Measurements from ENCODE around the gene WWOX.

Gene WWOX

DNA sequence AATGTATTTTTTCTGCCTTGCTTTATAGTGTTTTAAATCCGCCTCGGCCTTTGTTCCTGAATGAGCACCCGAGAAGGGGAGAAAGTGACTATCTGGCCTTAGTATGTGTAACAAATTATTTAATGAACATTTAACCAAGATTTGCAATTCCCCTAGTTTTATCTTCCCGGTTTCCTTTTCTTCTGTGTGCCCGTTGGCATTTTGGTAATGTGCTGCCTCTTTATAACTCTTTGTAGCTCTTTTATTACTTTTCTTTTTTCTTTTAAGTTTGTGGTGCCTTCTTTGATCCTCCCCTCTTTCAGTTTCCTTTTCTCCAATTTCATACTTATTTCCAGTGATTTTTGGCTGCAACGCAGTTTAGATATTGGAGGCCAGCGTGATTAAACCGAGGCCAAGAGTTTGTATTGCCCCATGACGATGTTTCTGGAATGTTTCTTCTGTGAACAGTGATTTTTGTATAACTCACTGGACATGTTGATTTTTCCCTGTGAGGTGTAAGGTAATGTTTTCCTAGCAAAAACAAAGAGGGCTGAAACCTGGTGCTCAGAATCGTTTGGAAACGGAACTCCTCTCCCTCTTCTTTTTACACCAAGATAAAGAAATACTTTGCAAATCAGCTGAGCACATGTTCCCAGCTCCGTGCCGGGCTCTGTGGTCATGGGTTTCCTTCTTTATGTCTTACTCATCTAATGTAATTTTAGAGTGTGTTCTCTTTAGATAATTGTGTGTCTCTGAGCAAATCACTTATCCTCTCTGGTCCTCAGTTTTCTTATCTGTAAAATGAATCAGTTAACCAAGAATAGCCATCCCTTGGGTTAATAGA is 344.3 kb downstream of the WWOX start:
- no peak for DNase-seq

DNA sequence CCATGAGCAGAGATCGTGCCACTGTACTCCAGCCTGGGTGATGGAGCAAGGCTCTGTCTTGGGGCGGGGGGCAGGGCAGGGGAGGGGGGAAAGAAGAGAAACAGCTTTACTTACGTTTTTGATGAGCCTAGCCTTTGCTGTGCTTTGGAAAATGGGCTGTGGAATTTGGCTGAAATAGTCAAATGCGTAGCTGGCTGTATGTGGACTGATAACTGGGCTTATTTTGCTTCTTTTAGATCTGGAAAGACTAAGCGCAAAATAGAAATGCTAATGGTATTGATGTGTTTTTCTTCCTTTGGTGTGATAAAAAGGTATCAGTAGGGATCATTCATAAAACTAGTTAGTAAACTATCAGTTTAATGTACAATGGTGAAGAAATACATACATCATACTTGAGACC is 346.4 kb downstream of the WWOX start:
- DNase-seq = no peak

DNA sequence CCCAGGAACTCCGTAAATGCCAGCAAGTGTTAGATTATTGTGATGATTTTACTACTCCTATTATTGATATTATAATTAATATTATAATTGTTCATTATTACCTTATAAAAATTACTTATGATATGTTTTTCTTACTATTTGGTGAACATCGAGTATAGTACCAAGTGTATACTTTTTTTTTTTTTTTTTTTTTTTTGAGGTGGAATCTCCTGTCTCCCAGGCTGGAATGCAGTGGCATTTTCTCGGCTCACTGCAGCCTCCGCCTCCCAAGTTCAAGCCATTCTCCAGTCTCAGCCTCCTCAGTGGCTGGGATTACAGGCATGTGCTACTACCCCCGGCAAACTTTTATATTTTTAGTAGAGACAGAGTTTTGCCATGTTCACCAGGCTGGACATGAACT is 347.0 kb downstream of the WWOX start:
- DNase-seq = no peak

GRCh38 chr16:78446992-78447563 is 347.6 kb downstream of the WWOX start:
- no peak for DNase-seq

DNA sequence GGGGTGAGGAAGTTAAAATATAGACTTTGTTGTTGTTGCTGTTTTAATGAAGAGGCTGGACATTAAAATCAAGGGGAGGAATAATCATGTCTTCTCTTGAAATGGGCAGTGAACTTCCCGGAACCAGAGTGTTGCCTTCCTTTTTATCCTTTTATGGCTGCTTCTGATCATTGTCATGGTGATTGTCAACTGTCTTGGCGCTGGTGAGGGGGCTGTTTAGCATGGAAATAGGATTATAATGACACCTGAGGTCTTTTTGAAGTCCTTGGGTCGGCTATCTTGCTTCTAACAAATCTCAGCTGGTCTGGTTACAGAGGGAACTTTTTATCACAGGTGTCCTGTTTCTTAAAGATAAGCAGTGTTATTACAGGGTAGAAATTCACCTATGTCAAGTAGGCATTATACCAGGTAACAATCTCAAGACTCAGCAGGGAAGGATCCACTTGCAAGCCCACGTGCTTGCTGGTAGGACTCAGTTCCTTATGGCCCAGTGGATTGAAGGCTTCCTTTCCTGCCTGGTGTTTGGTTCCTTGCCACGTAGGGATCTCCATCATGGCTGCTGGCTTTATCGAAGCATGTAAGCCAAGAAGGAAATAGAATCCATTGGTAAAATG is 349.3 kb downstream of the WWOX start:
- DNase-seq = no peak

- no peak for DNase-seq
Observed at GRCh38 chr16:78450255-78450654, 350.8 kb downstream of the WWOX start.

GRCh38 chr16:78452025-78452555 is 352.6 kb downstream of the WWOX start:
- no peak for DNase-seq

- DNase-seq = no peak
Observed at GRCh38 chr16:78455861-78456260, 356.4 kb downstream of the WWOX start.

GRCh38 chr16:78458588-78458987 is 359.1 kb downstream of the WWOX start:
- DNase-seq = peak in 1 of 2 experiments; percentile 25

DNA sequence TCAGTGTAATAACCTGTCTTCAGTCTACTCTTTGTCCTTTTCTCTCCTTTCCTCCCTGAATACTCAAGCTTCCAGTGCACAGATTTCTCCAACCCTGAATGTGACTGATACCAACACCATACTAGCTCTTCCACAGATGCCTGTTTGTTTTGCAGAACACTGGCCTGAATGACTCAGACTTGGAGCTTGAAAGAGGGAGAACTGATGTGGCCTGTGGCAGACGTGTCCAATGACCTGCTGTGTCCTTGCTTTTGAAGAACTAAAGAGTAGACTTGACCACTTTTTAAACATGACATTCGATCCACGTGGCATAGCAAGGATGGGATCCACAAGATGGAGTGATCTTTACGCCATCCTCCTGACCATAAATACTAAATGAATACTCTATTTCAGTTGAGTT is 361.0 kb downstream of the WWOX start:
- no peak for DNase-seq

DNA sequence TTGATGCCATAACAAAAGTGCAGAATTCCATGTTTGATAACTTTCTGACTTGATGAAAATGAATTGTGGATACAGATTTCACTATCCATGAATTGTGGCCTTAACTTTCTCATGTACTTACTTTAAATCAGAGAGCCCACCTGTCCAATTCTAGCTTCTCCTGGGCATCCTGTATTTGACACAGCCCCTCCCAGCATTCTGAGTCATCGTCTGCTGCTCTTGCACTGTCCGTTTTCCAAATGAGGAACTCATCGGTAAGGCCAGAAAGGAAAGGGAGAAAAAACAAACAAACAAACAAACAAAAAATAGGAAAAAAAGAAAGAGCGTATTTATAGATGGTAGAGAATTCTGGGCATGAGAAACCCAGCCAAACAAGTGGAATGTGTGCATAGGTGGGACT is 361.6 kb downstream of the WWOX start:
- DNase-seq = no peak

- DNase-seq = peak in 1 of 2 experiments; percentile 37
Observed at GRCh38 chr16:78461496-78462287, 362.2 kb downstream of the WWOX start.

DNA sequence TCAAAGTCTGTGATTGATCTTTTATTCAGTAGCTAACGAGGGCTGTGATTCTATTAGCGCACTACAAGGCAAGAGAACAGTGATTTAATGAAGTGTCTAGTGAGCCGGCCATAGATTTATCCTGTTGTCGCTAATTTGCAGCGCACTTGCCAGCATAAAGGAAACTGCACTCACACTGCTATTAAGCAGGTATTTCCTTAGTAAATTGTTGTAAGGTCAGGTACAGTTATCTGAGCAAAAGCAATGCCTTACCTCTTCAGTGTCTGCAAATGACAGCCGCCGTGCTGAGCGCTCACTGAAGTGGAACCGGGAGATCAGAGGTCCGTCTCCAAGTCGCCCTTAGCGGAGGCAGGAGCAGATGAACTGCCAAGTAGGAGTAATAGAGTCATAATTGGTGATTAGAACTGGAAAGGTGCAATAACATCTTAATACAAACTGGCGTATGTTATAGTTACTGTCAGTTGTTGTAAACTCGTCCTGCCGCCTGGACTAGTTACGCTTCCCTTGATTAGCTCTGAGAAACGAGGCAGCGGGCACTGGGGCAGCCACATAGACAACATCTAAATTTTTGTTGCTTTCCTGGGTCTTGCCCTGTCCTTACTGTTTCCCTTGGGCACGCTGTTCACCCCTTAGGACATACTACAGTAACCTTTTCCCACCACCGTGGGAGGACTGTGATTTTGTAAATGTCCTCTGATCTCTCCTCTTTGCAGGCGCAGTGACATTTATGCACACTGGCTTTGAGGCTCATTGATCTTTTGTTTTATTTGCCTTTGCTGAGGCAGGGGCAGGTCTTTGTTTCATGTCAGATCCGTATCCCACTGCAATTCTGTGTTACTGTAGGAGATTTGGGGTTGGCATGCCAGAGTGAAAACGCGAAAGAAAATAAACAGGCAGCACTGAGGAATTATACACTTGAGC is 363.1 kb downstream of the WWOX start:
- peak; percentile 29 to 66 for DNase-seq

- DNase-seq = no peak
Observed at GRCh38 chr16:78463591-78463990, 364.1 kb downstream of the WWOX start.

GRCh38 chr16:78464833-78465232 is 365.4 kb downstream of the WWOX start:
- no peak for DNase-seq

- DNase-seq = no peak
Observed at GRCh38 chr16:78465730-78466129, 366.3 kb downstream of the WWOX start.

DNA sequence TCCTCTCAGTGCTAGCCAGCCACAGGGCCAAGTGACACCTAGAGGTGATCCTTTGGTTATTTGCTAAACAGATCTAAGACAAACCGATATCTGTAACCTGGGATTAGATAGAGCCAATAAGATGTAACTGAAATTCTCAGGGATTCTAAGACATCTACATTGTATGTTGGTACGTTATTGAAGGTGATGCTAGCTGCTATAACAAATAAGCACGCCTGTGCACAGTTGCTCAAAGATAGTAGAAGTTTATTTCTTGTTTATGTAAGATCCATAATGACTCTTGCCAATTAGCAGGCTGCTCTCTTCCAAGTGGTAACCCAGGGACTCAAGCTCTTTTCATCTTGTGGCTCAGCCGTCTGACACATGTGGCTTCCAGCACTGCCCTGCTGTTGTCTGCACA is 370.3 kb downstream of the WWOX start:
- no peak for DNase-seq

GRCh38 chr16:78473031-78473699 is 373.7 kb downstream of the WWOX start:
- DNase-seq = no peak

DNA sequence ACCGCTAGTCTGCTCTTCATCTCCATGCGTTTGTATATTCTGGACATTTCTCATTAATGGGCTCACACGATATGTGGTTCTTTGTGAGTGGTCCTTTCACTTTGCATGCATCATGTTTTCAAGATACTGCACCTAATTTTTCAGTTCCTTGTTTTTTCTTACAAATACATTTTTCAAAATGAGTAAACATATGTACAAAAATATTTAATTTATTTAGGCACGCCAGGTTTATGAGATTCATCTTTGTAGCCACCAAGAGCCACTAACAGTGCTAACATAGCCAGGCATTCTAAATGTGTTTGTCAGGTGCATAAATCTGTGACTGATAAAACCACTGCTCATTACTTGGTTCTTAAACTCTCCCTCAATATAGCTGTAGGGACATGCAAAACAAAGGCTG is 375.3 kb downstream of the WWOX start:
- no peak for DNase-seq

DNA sequence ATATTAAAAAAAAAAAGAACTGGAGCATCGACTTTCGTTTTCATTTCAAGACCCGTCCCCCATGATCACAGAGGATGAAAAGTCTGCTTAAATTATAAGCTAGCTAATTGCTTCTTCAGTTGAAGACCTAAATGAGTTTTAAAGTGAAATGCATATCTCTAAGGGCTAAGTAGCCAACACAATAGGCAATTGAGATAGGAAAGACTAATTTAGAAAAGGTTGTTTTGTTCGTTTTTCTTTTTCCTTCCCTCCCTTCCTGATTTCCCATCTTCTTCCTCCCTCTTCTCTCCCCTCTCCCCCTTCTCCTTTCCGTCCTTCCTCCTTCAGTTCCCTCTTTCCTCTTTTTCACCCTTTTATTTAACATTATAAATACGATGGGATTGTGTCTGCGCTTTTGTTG is 377.2 kb downstream of the WWOX start:
- no peak for DNase-seq

DNA sequence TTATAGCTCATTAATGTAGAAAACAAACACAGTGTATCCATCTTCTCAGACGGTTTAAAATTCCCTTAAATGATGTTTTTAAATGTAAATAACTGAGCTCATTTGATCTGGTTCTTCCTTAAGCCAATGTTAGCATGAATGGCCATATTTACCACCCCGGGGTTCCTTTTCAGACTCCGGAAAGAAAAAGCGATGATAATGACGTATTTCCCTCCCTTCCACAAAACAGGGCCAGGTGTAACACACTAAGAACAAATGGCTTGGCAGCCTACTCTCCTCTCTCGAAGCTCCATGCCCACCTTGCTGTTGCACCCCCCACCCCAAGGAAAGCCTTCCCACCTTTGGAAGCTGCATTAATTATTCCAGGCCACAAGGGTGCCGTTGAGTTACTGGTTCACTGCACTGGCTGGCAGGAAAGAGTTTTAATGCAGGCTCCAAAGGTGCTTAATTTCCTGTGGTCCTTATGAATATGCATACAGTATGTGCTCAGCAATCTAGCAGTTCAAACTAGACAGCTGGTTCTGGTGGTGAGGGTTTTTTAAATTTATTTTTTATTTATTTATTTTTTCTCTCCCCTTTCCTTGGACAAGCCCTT is 378.9 kb downstream of the WWOX start:
- DNase-seq = peak in 1 of 2 experiments; percentile 30

Measured in NCI-H524 (cell line).